Measurements from ENCODE around the gene PHLPP1. TPM values are rescaled to one million over a fixed set of nuclear protein-coding genes. Genes with fewer than 3 reads are reported as not detected.
A peak's percentile ranks its signal among the peaks of the same experiment; 100 is the strongest.

The PHLPP1 gene
- total RNA-seq, 1 experiment from 2014 or later: 13.7 TPM

DNA sequence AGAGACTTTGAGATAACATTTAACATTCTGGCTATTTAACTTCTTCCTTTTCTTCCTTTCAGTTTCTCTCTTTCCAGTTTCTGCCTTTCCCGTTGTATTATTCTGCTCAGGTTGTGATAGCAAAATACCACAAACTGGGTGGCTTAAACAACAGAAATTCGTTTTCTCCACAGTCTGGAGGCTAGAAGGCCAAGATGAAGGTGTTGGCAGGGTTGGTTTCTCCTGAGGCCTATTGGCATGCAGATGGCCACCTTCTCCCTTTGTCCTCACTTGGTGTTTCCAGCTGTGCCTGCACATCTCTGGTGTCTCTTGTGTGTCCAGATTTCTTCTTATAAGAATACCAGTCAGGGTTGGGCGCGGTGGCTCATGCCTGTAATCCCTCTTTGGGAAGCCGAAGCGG, 34.0 kb downstream of the PHLPP1 start:
- TF ChIP-seq, protein P1, sequence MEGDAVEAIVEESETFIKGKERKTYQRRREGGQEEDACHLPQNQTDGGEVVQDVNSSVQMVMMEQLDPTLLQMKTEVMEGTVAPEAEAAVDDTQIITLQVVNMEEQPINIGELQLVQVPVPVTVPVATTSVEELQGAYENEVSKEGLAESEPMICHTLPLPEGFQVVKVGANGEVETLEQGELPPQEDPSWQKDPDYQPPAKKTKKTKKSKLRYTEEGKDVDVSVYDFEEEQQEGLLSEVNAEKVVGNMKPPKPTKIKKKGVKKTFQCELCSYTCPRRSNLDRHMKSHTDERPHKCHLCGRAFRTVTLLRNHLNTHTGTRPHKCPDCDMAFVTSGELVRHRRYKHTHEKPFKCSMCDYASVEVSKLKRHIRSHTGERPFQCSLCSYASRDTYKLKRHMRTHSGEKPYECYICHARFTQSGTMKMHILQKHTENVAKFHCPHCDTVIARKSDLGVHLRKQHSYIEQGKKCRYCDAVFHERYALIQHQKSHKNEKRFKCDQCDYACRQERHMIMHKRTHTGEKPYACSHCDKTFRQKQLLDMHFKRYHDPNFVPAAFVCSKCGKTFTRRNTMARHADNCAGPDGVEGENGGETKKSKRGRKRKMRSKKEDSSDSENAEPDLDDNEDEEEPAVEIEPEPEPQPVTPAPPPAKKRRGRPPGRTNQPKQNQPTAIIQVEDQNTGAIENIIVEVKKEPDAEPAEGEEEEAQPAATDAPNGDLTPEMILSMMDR (conservative IDR thresholded peaks at IDR 0.05; ENCODE audit: low read depth, low read length): no peak
- no peak for TF ChIP-seq EZH2 (IDR thresholded peaks at IDR 0.05; ENCODE audit: borderline replicate concordance, low read depth, low read length, poor library complexity, severe bottlenecking)
- no peak overlapping the region for H3K27ac ChIP-seq (ENCODE audit: low read depth, low read length, poor library complexity, severe bottlenecking)
- H3K9me3 ChIP-seq (ENCODE audit: low read depth, low read length, poor library complexity, severe bottlenecking): no peaks in the 10 kb centered on the region
- ChIA-PET CTCF (no interaction called here), POLR2A (ENCODE audit: low non-redundant PET) (no interaction called here)
- no TSS peak for BruUV-seq (replicated peaks)
- no peaks in the 10 kb centered on the region for H3K36me3 ChIP-seq (ENCODE audit: insufficient read depth, low read length, poor library complexity, severe bottlenecking)
- H3K4me3 ChIP-seq (ENCODE audit: low read depth, low read length, poor library complexity, severe bottlenecking): no peak overlapping the region
- H3K27me3 ChIP-seq (replicated peaks; ENCODE audit: insufficient read depth, low read depth, low read length, poor library complexity): no peaks in the 10 kb centered on the region
- intact Hi-C loops (cut with micrococcal nuclease; ENCODE audit: unreplicated experiment): no loop called here
- DNase-seq (ENCODE audit: low spot score): no peak
- H3K4me1 ChIP-seq (ENCODE audit: insufficient read depth, low read length, poor library complexity, severe bottlenecking): peaks cover 38% of the 10 kb centered on the region

DNA sequence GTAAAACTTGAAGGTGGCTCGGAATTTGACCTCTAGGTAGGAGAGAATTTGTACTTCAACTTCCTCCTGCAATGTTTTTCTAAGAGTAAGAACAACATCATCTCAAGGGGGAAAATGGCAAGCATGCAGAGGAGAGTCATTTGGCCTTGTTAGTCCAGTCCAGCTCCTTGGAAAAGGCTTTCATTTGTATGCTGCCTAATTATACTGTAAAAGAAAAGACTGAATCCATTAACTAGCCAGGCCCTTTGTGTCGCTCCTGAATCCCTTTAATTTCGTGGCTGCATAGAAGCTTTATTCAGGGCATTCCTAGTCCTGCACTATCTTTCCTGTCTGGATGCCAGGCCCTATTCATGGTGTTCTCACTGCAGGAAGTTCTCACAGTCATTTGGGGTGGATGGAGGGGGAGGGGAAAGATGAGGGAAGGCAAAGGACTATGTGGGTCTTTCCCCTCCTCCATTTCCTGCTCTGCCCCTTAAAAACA, 36.0 kb downstream of the PHLPP1 start:
- no TSS peak for BruUV-seq (replicated peaks)
- H3K27me3 ChIP-seq (replicated peaks; ENCODE audit: insufficient read depth, low read depth, low read length, poor library complexity): no peaks in the 10 kb centered on the region
- H3K4me3 ChIP-seq (ENCODE audit: low read depth, low read length, poor library complexity, severe bottlenecking): no peak overlapping the region
- no peak for TF ChIP-seq EZH2 (IDR thresholded peaks at IDR 0.05; ENCODE audit: borderline replicate concordance, low read depth, low read length, poor library complexity, severe bottlenecking)
- TF ChIP-seq, protein P1 (conservative IDR thresholded peaks at IDR 0.05; ENCODE audit: low read depth, low read length): no peak
- H3K9me3 ChIP-seq (ENCODE audit: low read depth, low read length, poor library complexity, severe bottlenecking): no peaks in the 10 kb centered on the region
- no peaks in the 10 kb centered on the region for H3K36me3 ChIP-seq (ENCODE audit: insufficient read depth, low read length, poor library complexity, severe bottlenecking)
- H3K27ac ChIP-seq (ENCODE audit: low read depth, low read length, poor library complexity, severe bottlenecking): peak overlapping the region; percentile 4
- intact Hi-C loops (cut with micrococcal nuclease; ENCODE audit: unreplicated experiment): no loop called here
- peak; percentile 84 for DNase-seq (ENCODE audit: low spot score)
- ChIA-PET CTCF (no interaction called here), POLR2A (ENCODE audit: low non-redundant PET) (no interaction called here)
- peaks cover 27% of the 10 kb centered on the region for H3K4me1 ChIP-seq (ENCODE audit: insufficient read depth, low read length, poor library complexity, severe bottlenecking)

DNA sequence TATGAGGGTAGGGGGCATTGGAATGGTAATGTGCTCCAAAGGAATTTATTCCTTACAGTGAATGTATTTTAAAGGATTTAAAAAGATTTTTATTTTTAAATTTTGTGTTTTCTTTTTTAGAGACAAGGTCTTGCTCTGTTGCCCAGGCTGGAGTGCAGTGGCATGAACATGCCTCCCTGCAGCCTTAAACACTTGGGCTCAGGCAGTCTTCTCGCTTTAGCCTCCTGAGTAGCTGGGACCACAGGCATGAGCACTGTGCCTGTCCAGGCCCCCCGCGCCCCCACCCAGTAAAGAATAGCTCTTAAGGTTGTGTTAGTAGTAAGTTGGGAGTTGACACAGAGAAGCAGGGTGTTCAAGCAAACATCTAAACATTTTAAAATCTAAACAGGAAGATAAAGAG, 36.6 kb downstream of the PHLPP1 start:
- intact Hi-C loops (cut with micrococcal nuclease; ENCODE audit: unreplicated experiment): no loop called here
- ChIA-PET POLR2A (ENCODE audit: low non-redundant PET) (no interaction called here), CTCF (no interaction called here)
- peaks cover 27% of the 10 kb centered on the region for H3K4me1 ChIP-seq (ENCODE audit: insufficient read depth, low read length, poor library complexity, severe bottlenecking)
- no peak overlapping the region for H3K4me3 ChIP-seq (ENCODE audit: low read depth, low read length, poor library complexity, severe bottlenecking)
- H3K9me3 ChIP-seq (ENCODE audit: low read depth, low read length, poor library complexity, severe bottlenecking): no peaks in the 10 kb centered on the region
- H3K27me3 ChIP-seq (replicated peaks; ENCODE audit: insufficient read depth, low read depth, low read length, poor library complexity): no peaks in the 10 kb centered on the region
- peak overlapping the region; percentile 4 for H3K27ac ChIP-seq (ENCODE audit: low read depth, low read length, poor library complexity, severe bottlenecking)
- no peak for TF ChIP-seq EZH2 (IDR thresholded peaks at IDR 0.05; ENCODE audit: borderline replicate concordance, low read depth, low read length, poor library complexity, severe bottlenecking)
- TF ChIP-seq, protein P1 (conservative IDR thresholded peaks at IDR 0.05; ENCODE audit: low read depth, low read length): no peak
- DNase-seq (ENCODE audit: low spot score): no peak
- no TSS peak for BruUV-seq (replicated peaks)
- H3K36me3 ChIP-seq (ENCODE audit: insufficient read depth, low read length, poor library complexity, severe bottlenecking): no peaks in the 10 kb centered on the region
